Mesenchymal stem cell (in vitro differentiated cells and primary cell): ENCODE results near the gene SEMA4G.

ENCODE experiments used
- DNase-seq: peaks from one replicate; pipeline ENCODE4 v3.0.0-alpha.2; 2013
- H2AFZ ChIP-seq: one replicate; pipeline ENCODE4 v1.6.1; 2013; ENCODE audit warnings: low read depth, mild to moderate bottlenecking, control low read depth, inconsistent platforms, low read length, moderate library complexity
- H2AK5ac ChIP-seq: 2 replicates; pipeline ENCODE4 v1.6.1; 2013; ENCODE audit warnings: low read length, moderate library complexity, mild to moderate bottlenecking, inconsistent platforms; ENCODE audit not compliant: severe bottlenecking
- H2BK120ac ChIP-seq: one replicate; pipeline ENCODE4 v1.6.1; 2013; ENCODE audit warnings: low read depth, mild to moderate bottlenecking, inconsistent platforms, low read length, moderate library complexity
- H2BK12ac ChIP-seq, 2 experiments: one replicate each; pipeline ENCODE4 v1.6.1; 2013; ENCODE audit warnings: inconsistent platforms in 2 of 2, low read length in 2 of 2, mild to moderate bottlenecking in 2 of 2, moderate library complexity in 2 of 2, control low read depth in 1 of 2
- H2BK15ac ChIP-seq: one replicate; pipeline ENCODE4 v1.6.1; 2013; ENCODE audit warnings: mild to moderate bottlenecking, low read depth, inconsistent platforms; ENCODE audit not compliant: poor library complexity, severe bottlenecking
- H2BK5ac ChIP-seq: 2 replicates; pipeline ENCODE4 v1.6.1; 2013; ENCODE audit warnings: low read depth, mild to moderate bottlenecking, low read length, control low read depth, inconsistent platforms; ENCODE audit not compliant: poor library complexity, severe bottlenecking
- H3K14ac ChIP-seq, 2 experiments: one replicate each; pipeline ENCODE4 v1.6.1; 2013; ENCODE audit warnings: inconsistent platforms in 2 of 2, low read length in 2 of 2, control low read depth in 1 of 2, mild to moderate bottlenecking in 1 of 2, moderate library complexity in 1 of 2
- H3K18ac ChIP-seq, 2 experiments: one replicate each; pipeline ENCODE4 v1.6.1; 2013; ENCODE audit warnings: inconsistent platforms in 2 of 2, low read length in 2 of 2, control low read depth in 1 of 2, low read depth in 1 of 2, mild to moderate bottlenecking in 1 of 2
- H3K23ac ChIP-seq, 2 experiments: one replicate each; pipeline ENCODE4 v1.6.1; 2013; ENCODE audit warnings: inconsistent platforms in 2 of 2, low read length in 2 of 2, mild to moderate bottlenecking in 2 of 2, moderate library complexity in 2 of 2, control low read depth in 1 of 2
- H3K27ac ChIP-seq: 2 replicates; pipeline ENCODE4 v1.5.1; 2013; ENCODE audit warnings: mild to moderate bottlenecking, moderate library complexity, low read length, control low read depth, inconsistent platforms; ENCODE audit not compliant: poor library complexity, severe bottlenecking
- H3K27me3 ChIP-seq, 2 experiments: 2 replicates each; pipeline versions ENCODE4 v1.6.1 to v1.7.0; 2013; ENCODE audit warnings: low read length in 2 of 2, mild to moderate bottlenecking in 2 of 2, moderate library complexity in 2 of 2, control low read depth in 1 of 2, inconsistent platforms in 1 of 2; ENCODE audit not compliant: control insufficient read depth in 1 of 2, insufficient read depth in 1 of 2
- H3K36me3 ChIP-seq, 2 experiments: 2 replicates each; pipeline versions ENCODE4 v1.6.1 to v1.7.0; 2013; ENCODE audit warnings: low read length in 2 of 2, control low read depth in 1 of 2, inconsistent platforms in 1 of 2, low read depth in 1 of 2, mild to moderate bottlenecking in 1 of 2; ENCODE audit not compliant: insufficient read depth in 2 of 2, control insufficient read depth in 1 of 2
- H3K4ac ChIP-seq, 2 experiments: one replicate each; pipeline ENCODE4 v1.6.1; 2013; ENCODE audit warnings: inconsistent platforms in 2 of 2, low read length in 2 of 2, mild to moderate bottlenecking in 2 of 2, moderate library complexity in 2 of 2, control low read depth in 1 of 2, low read depth in 1 of 2
- H3K4me1 ChIP-seq: 2 replicates; pipeline ENCODE4 v1.6.1; 2013; ENCODE audit warnings: low read depth, low read length, control low read depth; ENCODE audit not compliant: control insufficient read depth, insufficient read depth
- H3K4me2 ChIP-seq: 2 replicates; pipeline ENCODE4 v1.6.1; 2013; ENCODE audit warnings: low read length, mild to moderate bottlenecking, inconsistent platforms; ENCODE audit not compliant: poor library complexity, severe bottlenecking
- H3K4me3 ChIP-seq, 2 experiments: 2 replicates each; pipeline versions ENCODE4 v1.5.1 to v1.7.0; 2013; ENCODE audit warnings: low read length in 2 of 2, mild to moderate bottlenecking in 2 of 2, control low read depth in 1 of 2, low read depth in 1 of 2; ENCODE audit not compliant: insufficient read depth in 1 of 2
- H3K79me1 ChIP-seq: replicated peaks from 2 replicates; pipeline ENCODE4 v1.6.1; 2013; ENCODE audit warnings: mild to moderate bottlenecking, control low read depth, low read length, inconsistent platforms; ENCODE audit not compliant: poor library complexity, severe bottlenecking
- H3K9ac ChIP-seq: 2 replicates; pipeline ENCODE4 v1.7.0; 2013; ENCODE audit warnings: mild to moderate bottlenecking, low read length, moderate library complexity
- H3K9me3 ChIP-seq: 2 replicates; pipeline ENCODE4 v1.7.0; 2013; ENCODE audit warnings: mild to moderate bottlenecking, low read length; ENCODE audit not compliant: control insufficient read depth
- H4K8ac ChIP-seq: one replicate; pipeline ENCODE4 v1.6.1; 2013; ENCODE audit warnings: inconsistent platforms, mild to moderate bottlenecking, low read length, moderate library complexity
- H4K91ac ChIP-seq: one replicate; pipeline ENCODE4 v1.6.1; 2013; ENCODE audit warnings: mild to moderate bottlenecking, low read length, inconsistent platforms
- WGBS: methylation state at CpG from one replicate; pipeline ENCODE4 v1.1.7; 2013; ENCODE audit warnings: mixed read lengths; 5-methylcytosine and 5-hydroxymethylcytosine counted together

SEMA4G gene

GRCh38 chr10:100930368-100930767, 38.9 kb upstream of the SEMA4G start:
- Histone ChIP-seq H2AFZ (no peak overlapping the region), H2BK12ac (no peak overlapping the region), H3K18ac (no peak overlapping the region), H3K4me2 (no peak overlapping the region), H4K8ac (no peak overlapping the region), H3K4me1 (no peaks in the 10 kb centered on the region), H3K4me3 (no peak overlapping the region), H2AK5ac (no peak overlapping the region), H3K4ac (no peak overlapping the region), H3K36me3 (peaks cover 9 to 90% of the 10 kb centered on the region in 2 experiments), H2BK120ac (no peak overlapping the region), H3K14ac (no peak overlapping the region), H3K23ac (no peak overlapping the region), H3K79me1 (peaks cover 7% of the 10 kb centered on the region), H3K27ac (no peak overlapping the region), H3K9me3 (no peaks in the 10 kb centered on the region), H2BK5ac (no peak overlapping the region), H4K91ac (no peak overlapping the region), H2BK15ac (no peak overlapping the region), H3K27me3 (no peaks in the 10 kb centered on the region), H3K9ac (peak overlapping the region; percentile 8)
- peak; percentile 22 for DNase-seq

GRCh38 chr10:100934084-100934659, 35.1 kb upstream of the SEMA4G start:
- Histone ChIP-seq H4K8ac (no peak overlapping the region), H3K9me3 (no peaks in the 10 kb centered on the region), H3K9ac (no peak overlapping the region), H3K4me1 (no peaks in the 10 kb centered on the region), H3K14ac (no peak overlapping the region), H3K36me3 (peaks cover 12 to 81% of the 10 kb centered on the region in 2 experiments), H4K91ac (no peak overlapping the region), H3K27ac (no peak overlapping the region), H3K27me3 (no peaks in the 10 kb centered on the region), H3K23ac (no peak overlapping the region), H2AK5ac (no peak overlapping the region), H3K4me2 (no peak overlapping the region), H2AFZ (no peak overlapping the region), H3K4ac (no peak overlapping the region), H3K18ac (no peak overlapping the region), H3K79me1 (peaks cover 9% of the 10 kb centered on the region), H2BK120ac (no peak overlapping the region), H2BK5ac (no peak overlapping the region), H2BK15ac (no peak overlapping the region), H2BK12ac (no peak overlapping the region), H3K4me3 (no peak overlapping the region)
- peak; percentile 30 for DNase-seq
- WGBS: 100% methylated on average over 1 of the region's 3 CpGs

- H3K27ac ChIP-seq: no peak overlapping the region
- peak overlapping the region in 1 of 2 experiments; percentile 6 for H2BK12ac ChIP-seq
- H2AK5ac ChIP-seq: no peak overlapping the region
- no peak overlapping the region for H2BK5ac ChIP-seq
- H2AFZ ChIP-seq: no peak overlapping the region
- no peak overlapping the region for H3K4me2 ChIP-seq
- H3K9ac ChIP-seq: no peak overlapping the region
- no peak overlapping the region for H4K8ac ChIP-seq
- H3K27me3 ChIP-seq: no peaks in the 10 kb centered on the region
- no peak overlapping the region for H3K4me3 ChIP-seq
- no peak overlapping the region for H3K14ac ChIP-seq
- H3K18ac ChIP-seq: no peak overlapping the region
- H3K36me3 ChIP-seq: peaks cover 24 to 81% of the 10 kb centered on the region in 2 experiments
- H2BK15ac ChIP-seq: no peak overlapping the region
- H3K4me1 ChIP-seq: peaks cover 2% of the 10 kb centered on the region
- H3K23ac ChIP-seq: no peak overlapping the region
- peaks cover 8% of the 10 kb centered on the region for H3K79me1 ChIP-seq
- H3K4ac ChIP-seq: no peak overlapping the region
- DNase-seq: peak; percentile 7
- H3K9me3 ChIP-seq: no peaks in the 10 kb centered on the region
- no peak overlapping the region for H2BK120ac ChIP-seq
- H4K91ac ChIP-seq: no peak overlapping the region
Measured at GRCh38 chr10:100939763-100940344, 29.4 kb upstream of the SEMA4G start.

- peaks cover 22 to 95% of the 10 kb centered on the region in 2 experiments for H3K36me3 ChIP-seq
- H2BK12ac ChIP-seq: no peak overlapping the region
- no peak for DNase-seq
- H3K79me1 ChIP-seq: peaks cover 4% of the 10 kb centered on the region
- no peak overlapping the region for H3K4ac ChIP-seq
- H3K23ac ChIP-seq: no peak overlapping the region
- H3K4me3 ChIP-seq: no peak overlapping the region
- no peak overlapping the region for H2BK120ac ChIP-seq
- no peaks in the 10 kb centered on the region for H3K9me3 ChIP-seq
- no peak overlapping the region for H2AFZ ChIP-seq
- H3K4me1 ChIP-seq: peaks cover 2% of the 10 kb centered on the region
- no peak overlapping the region for H3K4me2 ChIP-seq
- H4K8ac ChIP-seq: no peak overlapping the region
- no peaks in the 10 kb centered on the region for H3K27me3 ChIP-seq
- no peak overlapping the region for H3K9ac ChIP-seq
- no peak overlapping the region for H3K14ac ChIP-seq
- H4K91ac ChIP-seq: no peak overlapping the region
- H2BK15ac ChIP-seq: no peak overlapping the region
- no peak overlapping the region for H3K27ac ChIP-seq
- no peak overlapping the region for H3K18ac ChIP-seq
- no peak overlapping the region for H2AK5ac ChIP-seq
- WGBS: 100% methylated on average over 3 of the region's 3 CpGs
- H2BK5ac ChIP-seq: no peak overlapping the region
Measured at GRCh38 chr10:100942229-100942628, 27.1 kb upstream of the SEMA4G start.
